HCT116 (cell line): ENCODE data around the gene SCD5. TPM values are rescaled to one million over a fixed set of nuclear protein-coding genes. Genes with fewer than 3 reads are reported as not detected.

Experiments used
- ATAC-seq: fragments of 200-7000 bp; cut with Tn5 transposase; 2 replicates; pipeline ENCODE4 v1.9.1; 2020; ENCODE audit warnings: mild to moderate bottlenecking, moderate library complexity
- BruUV-seq: library from RNA; stranded (reverse); fragments of 400-500 nt; replicated peaks from 2 replicates; lab custom pipeline; 2021; lab: Mats Ljungman, UMichigan
- CTCF ChIA-PET: fragments of 300-600 bp; sonication (Branson Sonifier 250); formaldehyde crosslinking; loops from one replicate; lab custom pipeline; 2021; ENCODE audit warnings: antibody characterized with exemption; lab: Charles Lee
- POLR2A ChIA-PET: fragments of 300-600, 350-600 bp; sonication (Branson Sonifier 250); formaldehyde crosslinking; loops from one replicate; lab custom pipeline; 2021; ENCODE audit warnings: antibody characterized with exemption; lab: Charles Lee
- RAD21 ChIA-PET, 2 experiments: fragments of 300-600 bp; sonication (Branson Sonifier 250); formaldehyde crosslinking; loops; one replicate each; lab custom pipeline; 2023; ENCODE audit warnings: low total read pairs in 2 of 2; ENCODE audit not compliant: uncharacterized antibody in 2 of 2, unreplicated experiment in 2 of 2, low non-redundant PET in 1 of 2; lab: Charles Lee
- DNase-seq: peaks from one replicate; pipeline ENCODE4 v3.0.0-alpha.2; 2010; ENCODE audit warnings: low read depth, low spot score
- H2AFZ ChIP-seq: fragments of 200-600 bp; shearing (Covaris generic), sonication (generic); 2 replicates; pipeline ENCODE4 v1.6.1; 2017; ENCODE audit warnings: low read depth, mixed run types, mixed read lengths, antibody characterized with exemption, low read length; ENCODE audit not compliant: poor library complexity, severe bottlenecking
- H3K27ac ChIP-seq: 2 replicates; pipeline ENCODE4 v1.5.1; 2012; ENCODE audit warnings: low read depth, low read length
- H3K27me3 ChIP-seq: fragments of 200-600 bp; sonication (generic); 2 replicates; pipeline ENCODE4 v1.6.1; 2016; ENCODE audit warnings: mixed run types, low read length, mixed read lengths; ENCODE audit not compliant: insufficient read depth
- H3K36me3 ChIP-seq, 2 experiments: fragments of 200-500 bp in 1 of 2; fragments of 200-600 bp in 1 of 2; sonication (Bioruptor generic) in 1 of 2; sonication (generic) in 1 of 2; 2 replicates each; pipeline versions ENCODE4 v1.5.1 to v1.6.1; 2014 to 2016; ENCODE audit warnings: low read length in 2 of 2, inconsistent platforms in 1 of 2, mixed read lengths in 1 of 2, mixed run types in 1 of 2; ENCODE audit not compliant: insufficient read depth in 2 of 2, control insufficient read depth in 1 of 2
- H3K4me1 ChIP-seq, 2 experiments: fragments of 200-600 bp in 1 of 2; sonication (generic) in 1 of 2; 2 replicates each; pipeline versions ENCODE4 v1.5.1 to v1.6.1; 2012 to 2017; ENCODE audit warnings: low read length in 2 of 2, inconsistent platforms in 1 of 2, mild to moderate bottlenecking in 1 of 2, mixed read lengths in 1 of 2, mixed run types in 1 of 2, moderate library complexity in 1 of 2; ENCODE audit not compliant: insufficient read depth in 2 of 2, control insufficient read depth in 1 of 2
- H3K4me2 ChIP-seq: fragments of 200-600 bp; sonication (generic); 2 replicates; pipeline ENCODE4 v1.6.1; 2017; ENCODE audit warnings: mixed run types, low read length, mixed read lengths
- H3K4me3 ChIP-seq, 2 experiments: fragments of 200-600 bp in 1 of 2; sonication (generic) in 1 of 2; replicated peaks in 1 of 2; 2 replicates each; pipeline ENCODE4 v1.5.1; 2011 to 2016; ENCODE audit warnings: low read length in 2 of 2, control low read depth in 1 of 2, low read depth in 1 of 2, mild to moderate bottlenecking in 1 of 2, mixed read lengths in 1 of 2, mixed run types in 1 of 2
- H3K79me2 ChIP-seq: fragments of 200-600 bp; sonication (generic); 2 replicates; pipeline ENCODE4 v1.6.1; 2017; ENCODE audit warnings: mild to moderate bottlenecking, mixed run types, low read length, moderate library complexity, mixed read lengths; ENCODE audit not compliant: insufficient read depth
- H3K9ac ChIP-seq: fragments of 200-600 bp; sonication (generic); 2 replicates; pipeline ENCODE4 v1.6.1; 2016; ENCODE audit warnings: low read length, mixed read lengths
- H3K9me2 ChIP-seq: fragments of 200-600 bp; sonication (generic), shearing (Covaris generic); 2 replicates; pipeline ENCODE4 v1.6.1; 2017; ENCODE audit warnings: mixed run types, mild to moderate bottlenecking, moderate library complexity; ENCODE audit not compliant: insufficient read depth
- H3K9me3 ChIP-seq, 2 experiments: fragments of 200-500 bp in 1 of 2; fragments of 200-600 bp in 1 of 2; sonication (Bioruptor generic) in 1 of 2; sonication (generic) in 1 of 2; 2 replicates each; pipeline ENCODE4 v1.6.1; 2014 to 2017; ENCODE audit warnings: low read length in 2 of 2, mixed read lengths in 2 of 2, inconsistent platforms in 1 of 2, low read depth in 1 of 2, mild to moderate bottlenecking in 1 of 2, mixed run types in 1 of 2, moderate library complexity in 1 of 2; ENCODE audit not compliant: control insufficient read depth in 1 of 2, insufficient read depth in 1 of 2
- H4K20me1 ChIP-seq: fragments of 200-600 bp; sonication (generic), shearing (Covaris generic); 2 replicates; pipeline ENCODE4 v1.6.1; 2017; ENCODE audit warnings: mixed run types, mild to moderate bottlenecking, moderate library complexity; ENCODE audit not compliant: insufficient read depth
- CTCF ChIP-seq, 3 experiments: fragments of 200-600 bp in 1 of 3; sonication (generic) in 1 of 3; IDR thresholded peaks in 2 of 3; conservative IDR thresholded peaks in 1 of 3; 2 replicates each; pipeline ENCODE4 v1.5.1; 2012 to 2017; ENCODE audit warnings: low read depth in 2 of 3, low read length in 2 of 3, antibody characterized with exemption in 1 of 3, borderline replicate concordance in 1 of 3, control low read depth in 1 of 3, mild to moderate bottlenecking in 1 of 3, mixed read lengths in 1 of 3, mixed run types in 1 of 3, moderate library complexity in 1 of 3; ENCODE audit not compliant: insufficient read depth in 1 of 3
- EZH2phosphoT487 ChIP-seq: fragments of 200-600 bp; IDR thresholded peaks from 2 replicates; pipeline ENCODE4 v1.6.1; 2018; ENCODE audit warnings: antibody characterized with exemption, borderline replicate concordance
- POLR2A ChIP-seq: IDR thresholded peaks from 2 replicates; pipeline ENCODE4 v1.7.0; 2011; ENCODE audit warnings: borderline replicate concordance; ENCODE audit not compliant: insufficient read depth, insufficient read length; ENCODE audit errors: extremely low read depth
- POLR2AphosphoS5 ChIP-seq: IDR thresholded peaks from 2 replicates; pipeline ENCODE4 v1.6.1; 2011; ENCODE audit warnings: mild to moderate bottlenecking, low read depth, low read length, moderate library complexity
- RAD21 ChIP-seq: IDR thresholded peaks from 2 replicates; pipeline ENCODE4 v1.6.1; 2012; ENCODE audit warnings: low read depth, mild to moderate bottlenecking
- SIN3A ChIP-seq: IDR thresholded peaks from 2 replicates; pipeline ENCODE4 v1.6.1; 2012; ENCODE audit warnings: low read depth
- SRF ChIP-seq: IDR thresholded peaks from 2 replicates; pipeline ENCODE4 v1.6.1; 2012; ENCODE audit warnings: low read depth
- YY1 ChIP-seq: IDR thresholded peaks from 2 replicates; pipeline ENCODE4 v1.6.1; 2011; ENCODE audit warnings: low read length, low read depth, moderate library complexity, mild to moderate bottlenecking; ENCODE audit not compliant: insufficient replicate concordance; ENCODE audit errors: extremely low read depth
- ZFX ChIP-seq: fragments of 450-650 bp; IDR thresholded peaks from 2 replicates; pipeline ENCODE4 v1.6.1; 2017
- intact Hi-C: fragments of 100-400 bp; cut with micrococcal nuclease; formaldehyde crosslinking; loops from 2 replicates; pipeline ENCODE4 v1.10.0; 2022
- total RNA-seq: library from RNA; stranded (reverse); gene quantifications from one replicate; pipeline ENCODE4 v1.2.1, GENCODE V29; 2021; ENCODE audit not compliant: unreplicated experiment
- TF ChIP-seq, protein P1 (sequence below): IDR thresholded peaks from 2 replicates; pipeline ENCODE4 v1.6.1; 2012

Gene SCD5
- total RNA-seq, 1 experiment from 2014 or later: 21.7 TPM

DNA sequence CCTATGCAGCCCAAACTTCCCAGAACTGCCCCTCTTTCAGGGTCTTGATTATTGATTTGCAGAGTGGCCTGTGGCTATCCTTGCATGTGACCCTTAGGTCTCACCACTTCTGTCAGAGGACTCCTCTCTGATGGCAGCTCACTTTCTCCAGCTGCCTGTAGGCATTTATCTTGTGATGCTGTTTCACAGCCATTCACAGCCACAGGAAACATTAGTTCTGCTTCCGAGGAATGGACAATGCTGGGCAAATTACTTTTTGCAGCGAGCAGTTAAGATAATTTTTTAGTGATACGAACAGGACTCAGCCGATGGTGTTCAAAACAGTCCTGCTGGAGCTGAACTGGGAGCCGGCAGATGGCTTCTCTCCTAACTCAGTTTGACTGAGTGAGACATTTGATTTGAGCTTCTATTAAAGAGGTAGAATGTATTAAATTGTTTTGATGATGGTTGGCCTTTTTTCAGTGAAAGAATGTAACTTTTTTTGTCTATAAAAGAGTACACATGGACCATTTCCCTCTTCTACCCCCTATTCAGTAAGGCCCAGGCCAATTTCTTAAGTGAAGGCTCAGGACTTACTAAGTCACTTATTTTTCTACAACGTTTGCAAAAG lies 178.4 kb downstream of the SCD5 start:
- RAD21 ChIA-PET: no interaction called here
- DNase-seq (no peak), ATAC-seq (no peak)
- no peaks in the 10 kb centered on the region for H3K4me1 ChIP-seq
- intact Hi-C loops: no loop called here
- no TSS peak for BruUV-seq
- CTCF ChIA-PET: no interaction called here
- no peak overlapping the region for H3K4me2 ChIP-seq
- H3K9ac ChIP-seq: no peak overlapping the region
- H3K27ac ChIP-seq: no peak overlapping the region
- no peak overlapping the region for H3K4me3 ChIP-seq
- H3K27me3 ChIP-seq: 0 out of 2 replicates have a peak, but pooled peaks cover 5% of the 10 kb centered on the region
- no peaks in the 10 kb centered on the region for H3K36me3 ChIP-seq
- H4K20me1 ChIP-seq: no peaks in the 10 kb centered on the region
- no peaks in the 10 kb centered on the region for H3K79me2 ChIP-seq
- H3K9me3 ChIP-seq: no peaks in the 10 kb centered on the region
- POLR2A ChIA-PET: no interaction called here
- H3K9me2 ChIP-seq: no peaks in the 10 kb centered on the region
- H2AFZ ChIP-seq: no peak overlapping the region
- no peak for TF ChIP-seq YY1
- no peak for TF ChIP-seq ZFX
- no peak for TF ChIP-seq SIN3A
- TF ChIP-seq POLR2A: no peak

- ATAC-seq: no peak
- Histone ChIP-seq H3K27me3 (0 out of 2 replicates have a peak, but pooled peaks cover 5% of the 10 kb centered on the region), H4K20me1 (no peaks in the 10 kb centered on the region), H3K36me3 (no peaks in the 10 kb centered on the region), H2AFZ (no peak overlapping the region), H3K9me2 (no peaks in the 10 kb centered on the region), H3K9me3 (no peaks in the 10 kb centered on the region), H3K4me2 (no peak overlapping the region), H3K4me1 (no peaks in the 10 kb centered on the region), H3K79me2 (no peaks in the 10 kb centered on the region), H3K27ac (no peak overlapping the region), H3K4me3 (no peak overlapping the region), H3K9ac (no peak overlapping the region)
- intact Hi-C loops: no loop called here
- DNase-seq: no peak
- RAD21 ChIA-PET: no interaction called here
- BruUV-seq: no TSS peak
- POLR2A ChIA-PET: no interaction called here
- CTCF ChIA-PET: no interaction called here
- TF ChIP-seq RAD21 (no peak), POLR2AphosphoS5 (no peak), SRF (no peak), YY1 (no peak), POLR2A (no peak), CTCF (IDR thresholded peaks at IDR 0.05 in 2 of 3, conservative IDR thresholded peaks at IDR 0.05 in 1 of 3; ENCODE audit: borderline replicate concordance in 1 of 3, insufficient read depth in 1 of 3, low read depth in 2 of 3, low read length in 2 of 3) (no peak), EZH2phosphoT487 (no peak)
- TF ChIP-seq, protein P1, sequence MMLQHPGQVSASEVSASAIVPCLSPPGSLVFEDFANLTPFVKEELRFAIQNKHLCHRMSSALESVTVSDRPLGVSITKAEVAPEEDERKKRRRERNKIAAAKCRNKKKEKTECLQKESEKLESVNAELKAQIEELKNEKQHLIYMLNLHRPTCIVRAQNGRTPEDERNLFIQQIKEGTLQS: no peak
Observed at GRCh38 chr4:82618103-82618720, 180.4 kb downstream of the SCD5 start.
